IMR-90 (cell line): ENCODE data around the gene ITGB4. TPM values are rescaled to one million over a fixed set of nuclear protein-coding genes. Genes with fewer than 3 reads are reported as not detected.

Source experiments
- ATAC-seq: fragments of 200-7000 bp; cut with Tn5 transposase; 2 replicates; pipeline ENCODE4 v1.9.1; 2020; ENCODE audit warnings: low read depth, mild to moderate bottlenecking, moderate library complexity
- BruUV-seq: library from RNA; stranded (reverse); fragments of 400-500 nt; replicated peaks from 2 replicates; lab custom pipeline; 2021; lab: Mats Ljungman, UMichigan
- CTCF ChIA-PET: fragments of 300-600 bp; formaldehyde crosslinking; extraction: SDS; loops from one replicate; lab custom pipeline; 2021; ENCODE audit warnings: antibody characterized with exemption; lab: Yijun Ruan, JAX
- POLR2A ChIA-PET: fragments of 300-600 bp; sonication (Branson Sonifier 250); formaldehyde crosslinking; loops from one replicate; lab custom pipeline; 2022; ENCODE audit warnings: antibody characterized with exemption; ENCODE audit not compliant: unreplicated experiment; lab: Charles Lee
- DNase-seq: peaks from one replicate; pipeline ENCODE4 v3.0.0; 2013
- H2AFZ ChIP-seq: replicated peaks from 2 replicates; pipeline ENCODE3; 2013; ENCODE audit warnings: low read length, mild to moderate bottlenecking; ENCODE audit not compliant: poor library complexity
- H2AK5ac ChIP-seq: 2 replicates; pipeline ENCODE4 v1.6.1; 2013; ENCODE audit warnings: low read depth, low read length, inconsistent platforms
- H2AK9ac ChIP-seq: replicated peaks from 2 replicates; pipeline ENCODE3; 2013; ENCODE audit warnings: mild to moderate bottlenecking, low read depth, low read length, moderate library complexity; ENCODE audit not compliant: poor library complexity
- H2BK120ac ChIP-seq: 2 replicates; pipeline ENCODE4 v1.6.1; 2013; ENCODE audit warnings: low read depth, low read length, inconsistent platforms
- H2BK15ac ChIP-seq: 3 replicates; pipeline ENCODE4 v1.6.1; 2013; ENCODE audit warnings: low read depth, low read length, inconsistent platforms
- H2BK20ac ChIP-seq: 2 replicates; pipeline ENCODE4 v1.6.1; 2013; ENCODE audit warnings: low read depth, mild to moderate bottlenecking, inconsistent platforms, low read length, moderate library complexity
- H2BK5ac ChIP-seq: 2 replicates; pipeline ENCODE4 v1.6.1; 2013; ENCODE audit warnings: mild to moderate bottlenecking, low read depth, low read length, inconsistent platforms; ENCODE audit not compliant: poor library complexity, severe bottlenecking
- H3K14ac ChIP-seq: replicated peaks from 2 replicates; pipeline ENCODE4 v1.6.1; 2013; ENCODE audit warnings: low read depth, low read length, inconsistent platforms
- H3K18ac ChIP-seq: 2 replicates; pipeline ENCODE4 v1.6.1; 2013; ENCODE audit warnings: low read depth, low read length, control low read depth
- H3K23ac ChIP-seq: 2 replicates; pipeline ENCODE4 v1.6.1; 2013; ENCODE audit warnings: low read depth, low read length, inconsistent platforms
- H3K27ac ChIP-seq: 2 replicates; pipeline ENCODE4 v1.5.1; 2013; ENCODE audit warnings: mild to moderate bottlenecking, control low read depth, low read length; ENCODE audit not compliant: insufficient read depth
- H3K27me3 ChIP-seq: 2 replicates; pipeline ENCODE4 v1.6.1; 2013; ENCODE audit warnings: low read length; ENCODE audit not compliant: control insufficient read depth, insufficient read depth
- H3K36me3 ChIP-seq: 2 replicates; pipeline ENCODE4 v1.6.1; 2013; ENCODE audit warnings: low read length, mixed read lengths; ENCODE audit not compliant: control insufficient read depth, insufficient read depth
- H3K4ac ChIP-seq: 2 replicates; pipeline ENCODE4 v1.6.1; 2013; ENCODE audit warnings: low read depth, low read length, inconsistent platforms
- H3K4me1 ChIP-seq: 2 replicates; pipeline ENCODE4 v1.6.1; 2013; ENCODE audit warnings: low read length, mixed read lengths; ENCODE audit not compliant: control insufficient read depth, insufficient read depth
- H3K4me2 ChIP-seq: 2 replicates; pipeline ENCODE4 v1.6.1; 2013; ENCODE audit warnings: low read depth, mild to moderate bottlenecking, control low read depth, low read length, moderate library complexity
- H3K4me3 ChIP-seq: 2 replicates; pipeline ENCODE4 v1.5.1; 2013; ENCODE audit warnings: low read depth, mild to moderate bottlenecking, control low read depth, low read length, moderate library complexity; ENCODE audit not compliant: insufficient read depth
- H3K56ac ChIP-seq: 2 replicates; pipeline ENCODE4 v1.6.1; 2013; ENCODE audit warnings: low read length, inconsistent platforms; ENCODE audit not compliant: insufficient read depth; ENCODE audit errors: extremely low read depth
- H3K79me1 ChIP-seq, 2 experiments: 2 replicates each; pipeline ENCODE4 v1.6.1; 2013; ENCODE audit warnings: low read length in 2 of 2, inconsistent platforms in 1 of 2, low read depth in 1 of 2
- H3K9ac ChIP-seq: 2 replicates; pipeline ENCODE4 v1.6.1; 2013; ENCODE audit warnings: low read depth, low read length, control low read depth
- H3K9me1 ChIP-seq: 2 replicates; pipeline ENCODE4 v1.6.1; 2013; ENCODE audit warnings: low read length, inconsistent platforms; ENCODE audit not compliant: insufficient read depth
- H3K9me3 ChIP-seq: 2 replicates; pipeline ENCODE4 v1.6.1; 2013; ENCODE audit warnings: low read length; ENCODE audit not compliant: control insufficient read depth, insufficient read depth
- H4K20me1 ChIP-seq: 2 replicates; pipeline ENCODE4 v1.6.1; 2013; ENCODE audit warnings: low read length, inconsistent platforms; ENCODE audit not compliant: insufficient read depth
- H4K5ac ChIP-seq: 2 replicates; pipeline ENCODE4 v1.6.1; 2013; ENCODE audit warnings: mild to moderate bottlenecking, low read depth, low read length, control low read depth
- H4K8ac ChIP-seq, 2 experiments: 2 replicates each; pipeline ENCODE4 v1.6.1; 2013; ENCODE audit warnings: low read depth in 2 of 2, low read length in 2 of 2, control low read depth in 1 of 2, inconsistent platforms in 1 of 2
- H4K91ac ChIP-seq: 2 replicates; pipeline ENCODE4 v1.6.1; 2013; ENCODE audit warnings: low read depth, low read length, inconsistent platforms; ENCODE audit not compliant: insufficient read depth
- BHLHE40 ChIP-seq: fragments of 150-350 bp; IDR thresholded peaks from 2 replicates; pipeline ENCODE4 v1.6.1; 2016; ENCODE audit warnings: mild to moderate bottlenecking, low read depth, low read length
- CEBPB ChIP-seq: IDR thresholded peaks from 2 replicates; pipeline ENCODE4 v1.6.1; 2012; ENCODE audit warnings: low read depth, low read length, improper control_type of control experiment
- CHD1 ChIP-seq: IDR thresholded peaks from 2 replicates; pipeline ENCODE4 v1.6.1; 2012; ENCODE audit warnings: low read depth, low read length, improper control_type of control experiment
- CTCF ChIP-seq: conservative IDR thresholded peaks from 2 replicates; pipeline ENCODE4 v1.5.1; 2012; ENCODE audit warnings: mild to moderate bottlenecking, low read depth, low read length, improper control_type of control experiment
- ELK1 ChIP-seq: fragments of 150-350 bp; IDR thresholded peaks from 2 replicates; pipeline ENCODE4 v1.6.1; 2016; ENCODE audit warnings: low read depth, mild to moderate bottlenecking, low read length, moderate library complexity, borderline replicate concordance
- MAFK ChIP-seq: IDR thresholded peaks from 2 replicates; pipeline ENCODE4 v1.6.1; 2012; ENCODE audit warnings: low read depth, low read length, improper control_type of control experiment
- MAZ ChIP-seq: IDR thresholded peaks from 2 replicates; pipeline ENCODE4 v1.6.1; 2012; ENCODE audit warnings: low read depth, mild to moderate bottlenecking, low read length, improper control_type of control experiment, moderate library complexity, borderline replicate concordance
- MXI1 ChIP-seq: IDR thresholded peaks from 2 replicates; pipeline ENCODE4 v1.6.1; 2012; ENCODE audit warnings: low read depth, mild to moderate bottlenecking, low read length, moderate library complexity, borderline replicate concordance
- NFE2L2 ChIP-seq: fragments of 150-350 bp; IDR thresholded peaks from 2 replicates; pipeline ENCODE4 v1.6.1; 2016; ENCODE audit warnings: low read depth, mild to moderate bottlenecking, low read length
- POLR2A ChIP-seq: IDR thresholded peaks from 2 replicates; pipeline ENCODE4 v1.6.1; 2012; ENCODE audit warnings: mild to moderate bottlenecking, low read depth, low read length
- RAD21 ChIP-seq: IDR thresholded peaks from 2 replicates; pipeline ENCODE4 v1.6.1; 2012; ENCODE audit warnings: low read length, improper control_type of control experiment
- RCOR1 ChIP-seq: IDR thresholded peaks from 2 replicates; pipeline ENCODE4 v1.6.1; 2012; ENCODE audit warnings: mild to moderate bottlenecking, low read length, improper control_type of control experiment; ENCODE audit not compliant: insufficient replicate concordance
- SMC3 ChIP-seq: fragments of 150-350 bp; IDR thresholded peaks from 2 replicates; pipeline ENCODE4 v1.6.1; 2016; ENCODE audit warnings: low read depth, mild to moderate bottlenecking, antibody characterized with exemption, low read length, moderate library complexity
- WGBS, 2 experiments: methylation state at CpG; one replicate each; pipeline versions ENCODE4 v1.1.5 to v1.1.7; 2013; ENCODE audit warnings: missing lambda C conversion rate in 2 of 2; ENCODE audit not compliant: insufficient read length in 1 of 2; ENCODE audit errors: extremely low coverage in 2 of 2; 5-methylcytosine and 5-hydroxymethylcytosine counted together
- dilution Hi-C: fragments of 300-500 bp; cut with HindIII; formaldehyde crosslinking; loops from one replicate; pipeline ENCODE4 v1.14.3; 2018; ENCODE audit warnings: low sequenced_read_pairs; ENCODE audit not compliant: unreplicated experiment
- in situ Hi-C: fragments of 300-500 bp; cut with MboI; formaldehyde crosslinking; loops from 3 replicates; pipeline ENCODE4 v1.14.3; 2019; ENCODE audit warnings: low sequenced_read_pairs, inconsistent platforms, mixed read lengths
- intact Hi-C: fragments of 100-400 bp; cut with micrococcal nuclease; formaldehyde crosslinking; loops from 2 replicates; pipeline ENCODE4 v1.10.0; 2022
- polyA plus RNA-seq, 3 experiments: library from polyadenylated mRNA; depleted of rRNA; stranded (reverse); fragments of >200 nt; gene quantifications; 2 replicates each; pipeline ENCODE4 v1.2.3, GENCODE V29; 2012; ENCODE audit warnings: low replicate concordance in 1 of 3
- total RNA-seq: library from RNA; depleted of rRNA; stranded (reverse); fragments of >200 nt; gene quantifications from 2 replicates; pipeline ENCODE4 v1.2.3, GENCODE V29; 2012

ITGB4 gene
- total and polyA plus RNA-seq, 2 of the 4 experiments (the other 2 are of a cell fraction): under 0.01 to 0.27 TPM

- 16% methylated on average over 28 of the region's 76 CpGs; no CpG with 5 or more reads in 1 of the 2 experiments for WGBS, 2 experiments
- peak overlapping the region; percentile 83 for H3K4ac ChIP-seq
- H3K79me1 ChIP-seq: no peaks in the 10 kb centered on the region
- H2BK5ac ChIP-seq: no peak overlapping the region
- H3K14ac ChIP-seq: peak overlapping the region; percentile 51; the same call in 1 of the 2 replicates
- peak overlapping the region; percentile 83 for H4K5ac ChIP-seq
- peak overlapping the region; percentile 74 for H3K9ac ChIP-seq
- H3K36me3 ChIP-seq: no peaks in the 10 kb centered on the region
- peak overlapping the region; percentile 85 for H2AK9ac ChIP-seq
- peak overlapping the region; percentile 88 for H3K4me2 ChIP-seq
- dilution Hi-C loops: no loop called here
- H2BK20ac ChIP-seq: no peak overlapping the region
- H3K27me3 ChIP-seq: no peaks in the 10 kb centered on the region; the same call in 1 of the 2 replicates
- no peaks in the 10 kb centered on the region for H4K20me1 ChIP-seq
- H4K91ac ChIP-seq: peak overlapping the region; percentile 55; the same call in 1 of the 2 replicates
- in situ Hi-C loops: no loop called here
- 0 out of 2 replicates have a peak, but pooled peaks cover 3% of the 10 kb centered on the region for H3K9me1 ChIP-seq
- intact Hi-C loops: no loop called here
- peak overlapping the region; percentile 56 for H3K4me3 ChIP-seq
- H3K27ac ChIP-seq: peak overlapping the region; percentile 9; the same call in 1 of the 2 replicates
- H2BK120ac ChIP-seq: peak overlapping the region; percentile 54
- no peak overlapping the region for H3K56ac ChIP-seq
- peaks cover 6% of the 10 kb centered on the region for H3K4me1 ChIP-seq
- ChIA-PET CTCF (interaction anchor here (0.6 to 1.9 kb wide), 19 partner anchors 8 to 341 kb away, joined by 3 to 16 read pairs (median 3); partner anchors contain the start of genes GALK1, RECQL5, SMIM5 and WBP2), POLR2A (interaction anchor here (0.8 to 1.0 kb wide), 2 partner anchors 12 to 19 kb away, joined by 3 read pairs; no protein-coding TSS in a partner anchor)
- peak overlapping the region; percentile 98 for H2AFZ ChIP-seq
- peak overlapping the region; percentile 39 for H2AK5ac ChIP-seq
- DNase-seq (peak; percentile 56), ATAC-seq (peak; percentile 83)
- H3K18ac ChIP-seq: peak overlapping the region; percentile 53; the same call in 1 of the 2 replicates
- BruUV-seq: no TSS peak
- peak overlapping the region; percentile 82 to 95; a peak in 3 of 4 replicates for H4K8ac ChIP-seq
- no peaks in the 10 kb centered on the region for H3K9me3 ChIP-seq
- H3K23ac ChIP-seq: no peak overlapping the region
- no peak overlapping the region for H2BK15ac ChIP-seq
- TF ChIP-seq CHD1: no peak
- peak; percentile 85; the same call in 1 of the 2 replicates for TF ChIP-seq MAZ
- peak; percentile 50 for TF ChIP-seq RAD21
- peak; percentile 73 for TF ChIP-seq BHLHE40
- TF ChIP-seq SMC3: 0 out of 2 replicates have a peak, but pooled peaks have one; percentile 20
- TF ChIP-seq ELK1: no peak
- TF ChIP-seq CTCF: peak; percentile 75
- TF ChIP-seq CEBPB: no peak
- no peak for TF ChIP-seq NFE2L2
- TF ChIP-seq MXI1: no peak
- no peak for TF ChIP-seq POLR2A
- no peak for TF ChIP-seq MAFK
- no peak for TF ChIP-seq RCOR1
These were observed 32.5 kb downstream of the ITGB4 start for GRCh38 chr17:75753514-75754377.
